A673 (cell line): Measurements from ENCODE around the gene EXOSC10. TPM values are rescaled to one million over a fixed set of nuclear protein-coding genes. Genes with fewer than 3 reads are reported as not detected.

ENCODE experiments used
- BruUV-seq: library from RNA; stranded (reverse); fragments of 400-500 nt; replicated peaks from 2 replicates; lab custom pipeline; 2021; lab: Mats Ljungman, UMichigan
- CTCF ChIA-PET: fragments of 300-600 bp; sonication (Branson Sonifier 250); formaldehyde crosslinking; loops from one replicate; lab custom pipeline; 2022; ENCODE audit warnings: antibody characterized with exemption; lab: Charles Lee
- POLR2A ChIA-PET: fragments of 300-600 bp; sonication (Branson Sonifier 250); formaldehyde crosslinking; loops from one replicate; lab custom pipeline; 2022; ENCODE audit warnings: antibody characterized with exemption; ENCODE audit not compliant: low non-redundant PET; lab: Charles Lee
- DNase-seq: peaks from one replicate; pipeline ENCODE4 v3.0.0-alpha.2; 2015; ENCODE audit warnings: low spot score
- H3K27ac ChIP-seq: fragments of 200-600 bp; sonication (generic); 2 replicates; pipeline ENCODE4 v1.5.1; 2016; ENCODE audit warnings: mixed run types, low read depth, mild to moderate bottlenecking, mixed read lengths, antibody characterized with exemption, low read length; ENCODE audit not compliant: poor library complexity, severe bottlenecking
- H3K27me3 ChIP-seq: fragments of 200-600 bp; sonication (generic); replicated peaks from 2 replicates; pipeline ENCODE4 v1.6.1; 2017; ENCODE audit warnings: mixed run types, low read depth, mild to moderate bottlenecking, mixed read lengths, antibody characterized with exemption, low read length; ENCODE audit not compliant: insufficient read depth, poor library complexity
- H3K36me3 ChIP-seq: fragments of 200-600 bp; sonication (generic); 2 replicates; pipeline ENCODE4 v1.6.1; 2016; ENCODE audit warnings: mixed run types, mild to moderate bottlenecking, mixed read lengths, antibody characterized with exemption, low read length; ENCODE audit not compliant: insufficient read depth, poor library complexity, severe bottlenecking
- H3K4me1 ChIP-seq: fragments of 200-600 bp; sonication (generic); 2 replicates; pipeline ENCODE4 v1.6.1; 2017; ENCODE audit warnings: mixed run types, mild to moderate bottlenecking, mixed read lengths, antibody characterized with exemption, low read length; ENCODE audit not compliant: insufficient read depth, poor library complexity, severe bottlenecking
- H3K4me3 ChIP-seq: fragments of 200-600 bp; sonication (generic); 2 replicates; pipeline ENCODE4 v1.5.1; 2016; ENCODE audit warnings: low read depth, mixed run types, mild to moderate bottlenecking, mixed read lengths, low read length; ENCODE audit not compliant: poor library complexity, severe bottlenecking
- H3K9me3 ChIP-seq: fragments of 200-600 bp; sonication (generic); 2 replicates; pipeline ENCODE4 v1.6.1; 2016; ENCODE audit warnings: mixed run types, low read depth, mild to moderate bottlenecking, mixed read lengths, antibody characterized with exemption, low read length; ENCODE audit not compliant: poor library complexity, severe bottlenecking
- CTCF ChIP-seq: fragments of 300-800, 200-600 bp; sonication (generic); conservative IDR thresholded peaks from 2 replicates; pipeline ENCODE4 v1.5.1; 2017; ENCODE audit warnings: low read depth, mild to moderate bottlenecking, antibody characterized with exemption, low read length, moderate library complexity, mixed read lengths
- EZH2 ChIP-seq: fragments of 200-600 bp; sonication (generic); IDR thresholded peaks from 2 replicates; pipeline ENCODE4 v1.6.1; 2017; ENCODE audit warnings: borderline replicate concordance, low read depth, mild to moderate bottlenecking, mixed read lengths, antibody characterized with exemption, low read length; ENCODE audit not compliant: poor library complexity, severe bottlenecking
- intact Hi-C: fragments of 100-400 bp; cut with micrococcal nuclease; formaldehyde crosslinking; loops from one replicate; pipeline ENCODE4 v1.10.0; 2022; ENCODE audit not compliant: unreplicated experiment
- total RNA-seq: library from RNA; stranded (reverse); gene quantifications from 2 replicates; pipeline ENCODE4 v1.2.3, GENCODE V29; 2021

Gene EXOSC10
- total RNA-seq, 1 experiment from 2014 or later = 119 TPM

GRCh38 chr1:11114966-11115365 is 15.3 kb upstream of the EXOSC10 start:
- Histone ChIP-seq H3K4me3 (no peak overlapping the region), H3K9me3 (no peaks in the 10 kb centered on the region), H3K27me3 (no peaks in the 10 kb centered on the region), H3K4me1 (no peaks in the 10 kb centered on the region), H3K27ac (no peak overlapping the region), H3K36me3 (peaks cover 30% of the 10 kb centered on the region)
- DNase-seq = no peak
- BruUV-seq = no TSS peak
- ChIA-PET CTCF (no interaction called here), POLR2A (interaction anchor here (0.7 kb wide), 1 partner anchor 171 kb away, joined by 3 read pairs; no protein-coding TSS in a partner anchor)
- no peak for TF ChIP-seq EZH2
- no peak for TF ChIP-seq CTCF
- intact Hi-C loops = no loop called here

- H3K36me3 ChIP-seq = peaks cover 38% of the 10 kb centered on the region
- POLR2A ChIA-PET = no interaction called here
Observed at GRCh38 chr1:11109047-11109760, 9.5 kb upstream of the EXOSC10 start.

GRCh38 chr1:11107599-11107998 is 7.9 kb upstream of the EXOSC10 start:
- POLR2A ChIA-PET = no interaction called here
- CTCF ChIA-PET = no interaction called here
- H3K9me3 ChIP-seq = no peaks in the 10 kb centered on the region
- H3K4me1 ChIP-seq = no peaks in the 10 kb centered on the region
- peaks cover 28% of the 10 kb centered on the region for H3K36me3 ChIP-seq
- BruUV-seq = no TSS peak
- no peak for TF ChIP-seq EZH2
- H3K27ac ChIP-seq = no peak overlapping the region
- DNase-seq = no peak
- H3K4me3 ChIP-seq = no peak overlapping the region
- intact Hi-C loops = no loop called here
- H3K27me3 ChIP-seq = no peaks in the 10 kb centered on the region

More at GRCh38 chr1:11109047-11109760, 9.5 kb upstream of the EXOSC10 start:
- TF ChIP-seq EZH2 (no peak), CTCF (no peak)
- H3K4me1 ChIP-seq = no peaks in the 10 kb centered on the region
- H3K27ac ChIP-seq = no peak overlapping the region
- no peaks in the 10 kb centered on the region for H3K27me3 ChIP-seq
- BruUV-seq = no TSS peak
- H3K4me3 ChIP-seq = no peak overlapping the region
- intact Hi-C loops = no loop called here
- no peak for DNase-seq
- CTCF ChIA-PET = interaction anchor here (0.6 kb wide), 1 partner anchor 609 kb away, joined by 3 read pairs; no protein-coding TSS in a partner anchor
- H3K9me3 ChIP-seq = no peaks in the 10 kb centered on the region

GRCh38 chr1:11105586-11105985 is 5.9 kb upstream of the EXOSC10 start:
- H3K4me3 ChIP-seq = no peak overlapping the region
- TF ChIP-seq EZH2 = no peak
- no peak for TF ChIP-seq CTCF
- BruUV-seq = no TSS peak
- DNase-seq = no peak
- ChIA-PET CTCF (no interaction called here), POLR2A (no interaction called here)
- no peaks in the 10 kb centered on the region for H3K9me3 ChIP-seq
- no peaks in the 10 kb centered on the region for H3K27me3 ChIP-seq
- H3K4me1 ChIP-seq = no peaks in the 10 kb centered on the region
- intact Hi-C loops = no loop called here
- peaks cover 20% of the 10 kb centered on the region for H3K36me3 ChIP-seq
- no peak overlapping the region for H3K27ac ChIP-seq
